Measurements from ENCODE around the gene MYRF. TPM values are rescaled to one million over a fixed set of nuclear protein-coding genes. Genes with fewer than 3 reads are reported as not detected.

The MYRF gene
- total and polyA plus RNA-seq, 2 donors (not counting 1 experiment from before 2014, with no cell fraction given), result 0.27 to 0.34 TPM

- peaks cover 1% of the 10 kb centered on the region for H3K4me1 Mint-ChIP-seq
- CTCF ChIA-PET, result interaction anchor here (0.9 kb wide), 1 partner anchor 184 kb away, joined by 4 read pairs; no protein-coding TSS in a partner anchor
- no peak overlapping the region for H3K27ac Mint-ChIP-seq
Measured at GRCh38 chr11:61706452-61707400, 45.7 kb upstream of the MYRF start.

More at GRCh38 chr11:61706452-61707400, 45.7 kb upstream of the MYRF start:
- H2AFZ ChIP-seq (ENCODE audit: insufficient read depth, low read depth, low read length, poor library complexity, severe bottlenecking), result no peak overlapping the region
- TF ChIP-seq CTCF (IDR thresholded peaks at IDR 0.05), result no peak
- TF ChIP-seq EZH2 (IDR thresholded peaks at IDR 0.05; ENCODE audit: borderline replicate concordance, insufficient read depth, low read depth, low read length, poor library complexity, severe bottlenecking), result no peak
- no peaks in the 10 kb centered on the region for H3K36me3 ChIP-seq (replicated peaks in 1 of 2; ENCODE audit: control extremely low read depth in 1 of 2, control insufficient read depth in 1 of 2, extremely low read depth in 1 of 2, insufficient read depth in 2 of 2, low read length in 1 of 2)
- Mint-ChIP-seq H3K27me3 (peaks cover 13% of the 10 kb centered on the region), H3K9me3 (ENCODE audit: insufficient read depth) (no peaks in the 10 kb centered on the region), H3K4me3 (no peak overlapping the region)
- no peaks in the 10 kb centered on the region for H3K4me1 ChIP-seq (ENCODE audit: control insufficient read depth in 2 of 2, insufficient read depth in 2 of 2, low read length in 2 of 2)
- POLR2A ChIA-PET, result no interaction called here
- no peaks in the 10 kb centered on the region for H3K27me3 ChIP-seq (replicated peaks in 1 of 4; ENCODE audit: control extremely low read depth in 1 of 4, control insufficient read depth in 3 of 4, insufficient read depth in 4 of 4, low read length in 3 of 4)
- ATAC-seq (ENCODE audit: low read depth), result no peak
- no peak overlapping the region for H3K27ac ChIP-seq (ENCODE audit: low read length in 2 of 2)
- no peak for DNase-seq
- no peak overlapping the region for H3K9ac ChIP-seq (ENCODE audit: low read length)
- H4K20me1 ChIP-seq (ENCODE audit: control insufficient read depth, insufficient read depth, low read length, poor library complexity, severe bottlenecking), result no peaks in the 10 kb centered on the region
- WGBS (ENCODE audit: insufficient coverage), result 89% methylated on average over 23 of the region's 27 CpGs
- no peaks in the 10 kb centered on the region for H3K79me2 ChIP-seq (ENCODE audit: control insufficient read depth, insufficient read depth, low read length)
- H3K4me3 ChIP-seq (ENCODE audit: control extremely low read depth in 1 of 5, extremely low read depth in 1 of 5, insufficient read depth in 1 of 5, low read depth in 2 of 5, low read length in 4 of 5), result no peak overlapping the region
- H3K9me3 ChIP-seq (ENCODE audit: control extremely low read depth in 1 of 3, control insufficient read depth in 2 of 3, insufficient read depth in 1 of 3, low read length in 2 of 3), result peaks cover 0 to 2% (median 0%) of the 10 kb centered on the region in 3 donors
- H3K4me2 ChIP-seq (replicated peaks; ENCODE audit: low read depth, low read length, poor library complexity, severe bottlenecking), result no peak overlapping the region
- intact Hi-C loops (cut with micrococcal nuclease), result no loop called here

All from B cell (primary cell).